B cell (primary cell): ENCODE data around the gene PSMG1. TPM values are rescaled to one million over a fixed set of nuclear protein-coding genes. Genes with fewer than 3 reads are reported as not detected.
A peak's percentile ranks its signal among the peaks of the same experiment; 100 is the strongest.

Experiments used
- ATAC-seq: fragments of 200-7000 bp; cut with Tn5 transposase; one replicate; pipeline ENCODE4 v1.10.0; 2021; ENCODE audit warnings: low read depth, mild to moderate bottlenecking, moderate number of reproducible peaks, moderate library complexity
- CTCF ChIA-PET: fragments of 350-600 bp; sonication (Branson Sonifier 250); formaldehyde crosslinking; loops from one replicate; lab custom pipeline; 2021; ENCODE audit warnings: antibody characterized with exemption, inconsistent platforms; lab: Charles Lee
- POLR2A ChIA-PET: fragments of 350-600 bp; sonication (Branson Sonifier 250); formaldehyde crosslinking; loops from one replicate; lab custom pipeline; 2021; ENCODE audit warnings: antibody characterized with exemption; lab: Charles Lee
- DNase-seq: peaks from one replicate; pipeline ENCODE4 v3.0.0; 2013
- H2AFZ ChIP-seq: 2 replicates; pipeline ENCODE4 v1.6.1; 2012; ENCODE audit warnings: mild to moderate bottlenecking, low read depth, low read length; ENCODE audit not compliant: insufficient read depth, poor library complexity, severe bottlenecking
- H3K27ac ChIP-seq, 2 donors: 1 replicate in 1 of 2; 2 replicates in 1 of 2; pipeline ENCODE4 v1.5.1; 2012 to 2013; ENCODE audit warnings: low read length in 2 of 2, mild to moderate bottlenecking in 2 of 2, moderate library complexity in 1 of 2
- H3K27me3 ChIP-seq, 4 experiments: fragments of 200-600 bp in 1 of 4; sonication (generic) in 1 of 4; replicated peaks in 1 of 4; 1 replicate in 2 of 4; 2 replicates in 2 of 4; pipeline versions ENCODE4 v1.6.1 to v1.7.0; 2013 to 2016; ENCODE audit warnings: low read length in 3 of 4, mild to moderate bottlenecking in 2 of 4, mixed read lengths in 1 of 4, moderate library complexity in 1 of 4; ENCODE audit not compliant: insufficient read depth in 4 of 4, control insufficient read depth in 3 of 4; ENCODE audit errors: control extremely low read depth in 1 of 4
- H3K36me3 ChIP-seq, 2 experiments: replicated peaks in 1 of 2; 1 replicate in 1 of 2; 2 replicates in 1 of 2; pipeline versions ENCODE4 v1.6.1 to v1.7.1; 2013; ENCODE audit warnings: low read length in 1 of 2; ENCODE audit not compliant: insufficient read depth in 2 of 2, control insufficient read depth in 1 of 2; ENCODE audit errors: control extremely low read depth in 1 of 2, extremely low read depth in 1 of 2
- H3K4me1 ChIP-seq, 2 donors: fragments of 200-600 bp in 1 of 2; sonication (generic) in 1 of 2; 1 replicate in 1 of 2; 2 replicates in 1 of 2; pipeline versions ENCODE4 v1.5.1 to v1.6.1; 2013 to 2017; ENCODE audit warnings: low read length in 2 of 2; ENCODE audit not compliant: control insufficient read depth in 2 of 2, insufficient read depth in 2 of 2
- H3K4me2 ChIP-seq: replicated peaks from 2 replicates; pipeline ENCODE3; 2012; ENCODE audit warnings: mild to moderate bottlenecking, low read depth, low read length; ENCODE audit not compliant: poor library complexity, severe bottlenecking
- H3K4me3 ChIP-seq, 5 experiments: fragments of 200-600 bp in 1 of 5; sonication (generic) in 1 of 5; 1 replicate in 3 of 5; 2 replicates in 2 of 5; pipeline versions ENCODE4 v1.5.1 to v1.7.0; 2011 to 2016; ENCODE audit warnings: low read length in 4 of 5, mild to moderate bottlenecking in 4 of 5, low read depth in 2 of 5, control low read depth in 1 of 5, moderate library complexity in 1 of 5; ENCODE audit not compliant: insufficient read depth in 1 of 5; ENCODE audit errors: control extremely low read depth in 1 of 5, extremely low read depth in 1 of 5
- H3K79me2 ChIP-seq: fragments of 200-600 bp; sonication (generic); one replicate; pipeline ENCODE4 v1.6.0; 2016; ENCODE audit warnings: low read length; ENCODE audit not compliant: control insufficient read depth, insufficient read depth
- H3K9ac ChIP-seq: fragments of 200-600 bp; sonication (generic); 2 replicates; pipeline ENCODE4 v1.6.1; 2017; ENCODE audit warnings: mild to moderate bottlenecking, low read length, moderate library complexity
- H3K9me3 ChIP-seq, 3 donors: one replicate each; pipeline versions ENCODE4 v1.6.1 to v1.7.1; 2013; ENCODE audit warnings: low read length in 2 of 3; ENCODE audit not compliant: control insufficient read depth in 2 of 3, insufficient read depth in 1 of 3; ENCODE audit errors: control extremely low read depth in 1 of 3
- H4K20me1 ChIP-seq: 2 replicates; pipeline ENCODE4 v1.6.0; 2012; ENCODE audit warnings: mild to moderate bottlenecking, low read length; ENCODE audit not compliant: insufficient read depth, control insufficient read depth, poor library complexity, severe bottlenecking
- H3K27ac Mint-ChIP-seq: one replicate; pipeline ENCODE4 v1.8.0; 2021; ENCODE audit warnings: mixed read lengths
- H3K27me3 Mint-ChIP-seq: one replicate; pipeline ENCODE4 v1.8.0; 2021; ENCODE audit warnings: mixed read lengths
- H3K4me1 Mint-ChIP-seq: one replicate; pipeline ENCODE4 v1.8.0; 2021; ENCODE audit warnings: mixed read lengths
- H3K4me3 Mint-ChIP-seq: one replicate; pipeline ENCODE4 v1.8.0; 2021; ENCODE audit warnings: mixed read lengths
- H3K9me3 Mint-ChIP-seq: one replicate; pipeline ENCODE4 v1.8.0; 2022; ENCODE audit warnings: mixed read lengths; ENCODE audit not compliant: insufficient read depth
- EZH2 ChIP-seq: IDR thresholded peaks from 2 replicates; pipeline ENCODE4 v1.6.1; 2012; ENCODE audit warnings: borderline replicate concordance, low read depth, mild to moderate bottlenecking, moderate library complexity, low read length; ENCODE audit not compliant: insufficient read depth, poor library complexity, severe bottlenecking
- WGBS: methylation state at CpG from one replicate; pipeline ENCODE4 v1.1.5; 2013; ENCODE audit warnings: missing lambda C conversion rate; ENCODE audit not compliant: insufficient coverage; 5-methylcytosine and 5-hydroxymethylcytosine counted together
- intact Hi-C: fragments of 100-400 bp; cut with micrococcal nuclease; formaldehyde crosslinking; loops from one replicate; pipeline ENCODE4 v1.10.0; 2022
- polyA plus RNA-seq: library from polyadenylated mRNA; depleted of rRNA; stranded (reverse); fragments of >200 nt; gene quantifications from 2 replicates; pipeline ENCODE4 v1.2.3, GENCODE V29; 2012
- total RNA-seq, 2 donors: library from RNA; stranded (reverse); fragments of 120-200 nt in 1 of 2; gene quantifications; 1 replicate in 1 of 2; 2 replicates in 1 of 2; pipeline versions ENCODE4 v1.2.3 to v1.2.4, GENCODE V29; 2013 to 2022
- TF ChIP-seq, protein P1 (sequence below): fragments of 200-600 bp; IDR thresholded peaks from one replicate; pipeline ENCODE4 v1.8.0; 2022; ENCODE audit warnings: antibody characterized with exemption, mild to moderate bottlenecking

PSMG1 gene
- total and polyA plus RNA-seq, 2 donors (not counting 1 experiment from before 2014, with no cell fraction given) = 8.6 to 10.4 TPM

DNA sequence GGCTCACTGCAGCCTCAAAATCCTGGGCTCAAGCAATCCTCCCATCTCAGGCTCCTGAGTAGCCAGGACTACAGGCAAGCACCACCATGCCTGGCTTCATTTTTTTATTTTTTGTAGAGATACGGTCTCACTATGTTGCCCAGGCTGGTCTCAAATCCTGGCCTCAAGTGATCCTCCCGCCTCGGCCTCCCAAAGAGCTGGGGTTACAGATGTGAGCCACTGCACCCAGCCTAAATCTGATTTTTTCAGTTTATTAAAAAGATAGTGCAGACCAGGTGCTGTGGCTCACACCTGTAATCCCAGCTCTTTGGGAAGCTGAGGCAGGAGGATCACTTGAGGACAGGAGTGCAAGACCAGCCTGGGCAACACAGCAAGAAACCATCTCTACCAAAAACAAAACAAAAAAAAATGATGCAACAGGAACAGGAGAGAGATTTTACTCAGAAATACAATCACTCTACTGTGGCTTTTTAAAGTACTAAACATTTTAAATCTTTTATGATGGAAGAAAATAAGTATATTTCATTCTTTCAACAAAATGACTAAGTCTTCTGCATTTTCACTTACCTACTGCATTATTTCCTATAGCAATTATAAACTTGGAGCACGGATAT is 1.9 kb downstream of the PSMG1 start:
- Mint-ChIP-seq H3K4me3 (peak overlapping the region; percentile 100), H3K27me3 (no peaks in the 10 kb centered on the region)

DNA sequence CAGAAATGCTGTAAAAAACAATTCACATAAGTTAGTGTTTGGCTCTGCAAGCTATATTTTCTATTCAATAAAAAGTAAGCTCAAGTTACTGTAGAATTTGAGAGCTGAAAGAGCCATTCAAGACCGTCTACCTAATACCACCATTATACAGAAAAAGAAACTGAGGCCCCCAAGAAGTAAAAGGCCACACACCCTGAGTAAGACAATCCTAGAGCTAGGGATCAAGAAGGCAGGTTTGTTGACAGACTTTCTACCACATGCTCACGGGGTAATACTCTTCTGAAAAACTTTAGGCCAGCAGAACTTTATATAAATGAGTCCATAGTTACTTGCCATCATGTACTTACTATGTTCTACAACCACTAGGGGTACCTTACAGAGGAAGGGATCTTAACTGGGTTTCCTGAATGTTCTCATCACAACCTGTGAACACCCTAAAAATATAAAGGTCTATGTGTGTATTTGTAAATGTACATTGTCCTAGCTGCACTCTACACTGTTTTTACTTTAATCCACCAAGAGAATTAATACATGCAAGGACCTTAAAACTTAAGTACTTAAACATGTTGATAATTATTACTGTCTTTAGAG is 2.7 kb downstream of the PSMG1 start:
- Mint-ChIP-seq H3K27me3 (no peaks in the 10 kb centered on the region), H3K27ac (no peak overlapping the region), H3K9me3 (no peaks in the 10 kb centered on the region), H3K4me1 (peaks cover 32% of the 10 kb centered on the region), H3K4me3 (no peak overlapping the region)
- no peaks in the 10 kb centered on the region for H3K27me3 ChIP-seq
- no peak for TF ChIP-seq EZH2
- TF ChIP-seq, protein P1, sequence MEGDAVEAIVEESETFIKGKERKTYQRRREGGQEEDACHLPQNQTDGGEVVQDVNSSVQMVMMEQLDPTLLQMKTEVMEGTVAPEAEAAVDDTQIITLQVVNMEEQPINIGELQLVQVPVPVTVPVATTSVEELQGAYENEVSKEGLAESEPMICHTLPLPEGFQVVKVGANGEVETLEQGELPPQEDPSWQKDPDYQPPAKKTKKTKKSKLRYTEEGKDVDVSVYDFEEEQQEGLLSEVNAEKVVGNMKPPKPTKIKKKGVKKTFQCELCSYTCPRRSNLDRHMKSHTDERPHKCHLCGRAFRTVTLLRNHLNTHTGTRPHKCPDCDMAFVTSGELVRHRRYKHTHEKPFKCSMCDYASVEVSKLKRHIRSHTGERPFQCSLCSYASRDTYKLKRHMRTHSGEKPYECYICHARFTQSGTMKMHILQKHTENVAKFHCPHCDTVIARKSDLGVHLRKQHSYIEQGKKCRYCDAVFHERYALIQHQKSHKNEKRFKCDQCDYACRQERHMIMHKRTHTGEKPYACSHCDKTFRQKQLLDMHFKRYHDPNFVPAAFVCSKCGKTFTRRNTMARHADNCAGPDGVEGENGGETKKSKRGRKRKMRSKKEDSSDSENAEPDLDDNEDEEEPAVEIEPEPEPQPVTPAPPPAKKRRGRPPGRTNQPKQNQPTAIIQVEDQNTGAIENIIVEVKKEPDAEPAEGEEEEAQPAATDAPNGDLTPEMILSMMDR = peak; percentile 29
- H3K79me2 ChIP-seq = no peaks in the 10 kb centered on the region
- no peak overlapping the region for H2AFZ ChIP-seq
- ChIA-PET CTCF (interaction anchor here (1.0 kb wide), 1 partner anchor 131 kb away, joined by 3 read pairs; no protein-coding TSS in a partner anchor), POLR2A (no interaction called here)
- intact Hi-C loops = no loop called here
- H3K27ac ChIP-seq = no peak overlapping the region
- no peaks in the 10 kb centered on the region for H4K20me1 ChIP-seq
- H3K4me3 ChIP-seq = no peak overlapping the region
- DNase-seq = peak; percentile 14
- H3K9ac ChIP-seq = no peak overlapping the region
- H3K4me1 ChIP-seq = peaks cover 13 to 14% of the 10 kb centered on the region in 2 donors
- no peak overlapping the region for H3K4me2 ChIP-seq
- no peak for ATAC-seq
- H3K9me3 ChIP-seq = no peaks in the 10 kb centered on the region
- no CpG with 5 or more reads among the region's 2 CpGs for WGBS
- H3K36me3 ChIP-seq = peaks cover 4 to 5% of the 10 kb centered on the region in 2 experiments

More for the DNA sequence above, 1.9 kb downstream of the PSMG1 start:
- H3K9ac ChIP-seq = no peak overlapping the region
- H3K4me3 ChIP-seq = no peak overlapping the region
- DNase-seq (no peak), ATAC-seq (no peak)
- H3K27me3 ChIP-seq = no peaks in the 10 kb centered on the region
- no peak for TF ChIP-seq EZH2
- TF ChIP-seq, protein P1 = no peak
- peaks cover 1 to 4% of the 10 kb centered on the region in 2 experiments for H3K36me3 ChIP-seq
- H3K27ac Mint-ChIP-seq = no peak overlapping the region
- no peak overlapping the region for H2AFZ ChIP-seq
- intact Hi-C loops = no loop called here
- no peaks in the 10 kb centered on the region for H3K9me3 Mint-ChIP-seq
- peaks cover 32% of the 10 kb centered on the region for H3K4me1 Mint-ChIP-seq
- H3K4me1 ChIP-seq = peaks cover 13 to 14% of the 10 kb centered on the region in 2 donors
- no peaks in the 10 kb centered on the region for H4K20me1 ChIP-seq
- WGBS = 97% methylated on average over 3 of the region's 4 CpGs
- no peak overlapping the region for H3K27ac ChIP-seq
- no peak overlapping the region for H3K4me2 ChIP-seq
- CTCF ChIA-PET = no interaction called here
- H3K9me3 ChIP-seq = no peaks in the 10 kb centered on the region
- H3K79me2 ChIP-seq = no peaks in the 10 kb centered on the region
- POLR2A ChIA-PET = no interaction called here
